Activated CD8-positive, alpha-beta memory T cell treated with anti-CD3 and anti-CD28 coated beads, Interleukin-2, amount 10 ng/mL, durations not matched to agents 7 days and 5 days (primary cell): ENCODE data around the gene NPR1. TPM values are rescaled to one million over a fixed set of nuclear protein-coding genes. Genes with fewer than 3 reads are reported as not detected.
A peak's percentile ranks its signal among the peaks of the same experiment; 100 is the strongest.
"Not testable (repeated sequence)": the region's sequence is repeated elsewhere in the genome, so short reads cannot be mapped to it uniquely, and the experiment has no call there.

Experiments
- ATAC-seq: fragments of 150-1000 bp; cut with Tn5 transposase; one replicate; pipeline ENCODE4 v1.10.0; 2021; ENCODE audit warnings: moderate library complexity
- CTCF ChIA-PET: fragments of 350-600 bp; sonication (Branson Sonifier 250); formaldehyde crosslinking; loops from one replicate; lab custom pipeline; 2021; ENCODE audit warnings: antibody characterized with exemption; lab: Charles Lee
- DNase-seq: peaks from one replicate; pipeline ENCODE4 v3.0.0-alpha.2; 2020
- H3K27ac Mint-ChIP-seq: one replicate; pipeline ENCODE4 v1.8.0; 2021; ENCODE audit warnings: mild to moderate bottlenecking, mixed read lengths
- H3K27me3 Mint-ChIP-seq: one replicate; pipeline ENCODE4 v1.8.0; 2021; ENCODE audit warnings: mixed read lengths
- H3K36me3 Mint-ChIP-seq: one replicate; pipeline ENCODE4 v1.8.0; 2021; ENCODE audit warnings: mild to moderate bottlenecking, mixed read lengths
- H3K4me1 Mint-ChIP-seq: one replicate; pipeline ENCODE4 v1.8.0; 2021; ENCODE audit warnings: mixed read lengths
- H3K4me3 Mint-ChIP-seq: one replicate; pipeline ENCODE4 v1.8.0; 2021; ENCODE audit warnings: mild to moderate bottlenecking, moderate library complexity, mixed read lengths
- H3K9me3 Mint-ChIP-seq: one replicate; pipeline ENCODE4 v1.8.0; 2022; ENCODE audit warnings: low read depth, mixed read lengths
- total RNA-seq, 2 experiments: library from RNA; stranded (reverse); gene quantifications; one replicate each; pipeline ENCODE4 v1.2.3, GENCODE V29; 2021

Gene NPR1
- total RNA-seq, 2 experiments from 2014 or later, result 0.05 TPM; not detected in 1

- ATAC-seq, H3K27ac Mint-ChIP-seq, DNase-seq, H3K4me3 Mint-ChIP-seq, CTCF ChIA-PET, H3K27me3 Mint-ChIP-seq, H3K9me3 Mint-ChIP-seq: not testable (repeated sequence)
- peaks cover 31% of the 10 kb centered on the region for H3K4me1 Mint-ChIP-seq
- H3K36me3 Mint-ChIP-seq, result peaks cover 68% of the 10 kb centered on the region
Observed at GRCh38 chr1:153640213-153640612, 38.3 kb upstream of the NPR1 start.

DNA sequence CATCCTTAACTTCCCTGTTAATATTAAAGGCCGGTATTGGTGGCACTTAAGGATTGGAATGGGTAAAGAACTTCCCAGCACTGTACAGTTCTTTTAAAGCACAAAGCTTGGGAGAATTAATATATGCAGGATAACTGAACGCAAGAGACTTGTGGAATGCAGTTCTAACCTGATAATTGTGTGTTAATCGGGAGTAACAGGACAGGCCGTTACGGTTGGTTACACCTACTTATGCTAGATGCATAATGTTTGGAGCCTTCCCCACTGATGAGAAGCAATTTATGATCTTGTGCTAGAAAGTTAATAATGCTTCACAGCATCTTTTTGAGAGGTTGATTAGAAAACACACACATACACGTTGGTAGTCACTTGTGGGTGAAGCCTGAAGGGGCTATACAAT, 37.6 kb upstream of the NPR1 start:
- CTCF ChIA-PET, result no interaction called here
- H3K27me3 Mint-ChIP-seq, result no peaks in the 10 kb centered on the region
- peaks cover 32% of the 10 kb centered on the region for H3K4me1 Mint-ChIP-seq
- no peak overlapping the region for H3K27ac Mint-ChIP-seq
- ATAC-seq (no peak), DNase-seq (no peak)
- H3K36me3 Mint-ChIP-seq, result peaks cover 73% of the 10 kb centered on the region
- H3K4me3 Mint-ChIP-seq, result no peak overlapping the region
- no peaks in the 10 kb centered on the region for H3K9me3 Mint-ChIP-seq

DNA sequence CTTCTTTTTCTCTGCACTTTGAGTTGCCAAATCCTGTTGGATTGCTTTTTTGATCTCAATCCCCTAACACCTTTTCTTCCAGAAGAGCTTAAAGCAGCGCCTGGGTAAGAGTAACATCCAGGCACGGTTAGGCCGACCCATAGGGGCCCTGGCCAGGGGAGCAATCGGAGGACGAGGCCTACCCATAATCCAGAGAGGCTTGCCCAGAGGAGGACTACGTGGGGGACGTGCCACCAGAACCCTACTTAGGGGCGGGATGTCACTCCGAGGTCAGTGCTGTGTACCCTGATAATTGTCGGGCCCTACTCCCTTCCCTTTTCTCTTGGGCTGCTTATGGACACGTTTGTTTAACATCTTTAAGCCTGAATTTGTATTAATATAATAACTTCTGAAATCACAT, 36.3 kb upstream of the NPR1 start:
- no peak for ATAC-seq
- DNase-seq, result no peak
- no peak overlapping the region for H3K27ac Mint-ChIP-seq
- H3K4me3 Mint-ChIP-seq, result no peak overlapping the region
- H3K9me3 Mint-ChIP-seq, result no peaks in the 10 kb centered on the region
- CTCF ChIA-PET, result interaction anchor here (1.4 kb wide), 1 partner anchor 8 kb away, joined by 5 read pairs; the partner anchor contains the start of gene CHTOP
- H3K27me3 Mint-ChIP-seq, result no peaks in the 10 kb centered on the region
- H3K4me1 Mint-ChIP-seq, result peaks cover 31% of the 10 kb centered on the region
- H3K36me3 Mint-ChIP-seq, result peaks cover 70% of the 10 kb centered on the region

GRCh38 chr1:153643100-153643499, 35.4 kb upstream of the NPR1 start:
- peaks cover 69% of the 10 kb centered on the region for H3K36me3 Mint-ChIP-seq
- no peaks in the 10 kb centered on the region for H3K9me3 Mint-ChIP-seq
- no peak overlapping the region for H3K4me3 Mint-ChIP-seq
- H3K4me1 Mint-ChIP-seq, result peaks cover 29% of the 10 kb centered on the region
- CTCF ChIA-PET, result interaction anchor here (0.9 to 1.6 kb wide), 4 partner anchors 9 to 37 kb away, joined by 3 to 6 read pairs (median 4); partner anchors contain the start of gene CHTOP
- H3K27ac Mint-ChIP-seq, result no peak overlapping the region
- DNase-seq (no peak), ATAC-seq (no peak)
- no peaks in the 10 kb centered on the region for H3K27me3 Mint-ChIP-seq

- Mint-ChIP-seq H3K9me3 (no peaks in the 10 kb centered on the region), H3K27me3 (no peaks in the 10 kb centered on the region), H3K4me1 (peaks cover 29% of the 10 kb centered on the region), H3K4me3 (no peak overlapping the region), H3K36me3 (peaks cover 64% of the 10 kb centered on the region), H3K27ac (no peak overlapping the region)
- DNase-seq (no peak), ATAC-seq (no peak)
- CTCF ChIA-PET, result interaction anchor here (1.0 to 1.6 kb wide), 3 partner anchors 9 to 36 kb away, joined by 3 to 6 read pairs (median 5); partner anchors contain the start of gene CHTOP
Observed at GRCh38 chr1:153643816-153644215, 34.7 kb upstream of the NPR1 start.

GRCh38 chr1:153646672-153647345, 31.7 kb upstream of the NPR1 start:
- Mint-ChIP-seq H3K27me3 (no peaks in the 10 kb centered on the region), H3K36me3 (peaks cover 46% of the 10 kb centered on the region), H3K4me1 (peaks cover 33% of the 10 kb centered on the region), H3K4me3 (no peak overlapping the region), H3K27ac (peak overlapping the region; percentile 63), H3K9me3 (no peaks in the 10 kb centered on the region)
- DNase-seq (no peak), ATAC-seq (no peak)
- CTCF ChIA-PET, result interaction anchor here (0.9 to 1.7 kb wide), 2 partner anchors 10 to 113 kb away, joined by 3 to 5 read pairs; no protein-coding TSS in a partner anchor

DNA sequence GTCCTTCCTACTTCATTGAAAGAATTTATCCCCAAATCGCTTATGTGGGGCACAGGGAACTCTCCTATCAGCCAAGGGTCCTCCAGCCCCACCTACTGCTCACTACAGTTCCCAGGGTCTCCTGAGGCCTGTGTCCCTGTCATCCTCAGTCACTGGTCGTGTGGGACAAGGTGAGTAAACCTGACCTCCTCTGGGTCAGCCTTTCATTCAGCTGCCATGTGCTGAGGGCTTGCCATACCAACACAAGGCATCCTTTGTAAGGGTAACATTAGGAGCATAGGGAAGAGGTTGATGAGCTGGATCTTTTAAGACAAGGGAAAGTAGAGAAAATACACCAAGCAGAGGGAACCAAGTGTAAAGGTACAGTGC, 31.2 kb upstream of the NPR1 start:
- Mint-ChIP-seq H3K4me1 (peaks cover 30% of the 10 kb centered on the region), H3K9me3 (no peaks in the 10 kb centered on the region), H3K27me3 (no peaks in the 10 kb centered on the region), H3K36me3 (peaks cover 43% of the 10 kb centered on the region), H3K4me3 (no peak overlapping the region), H3K27ac (no peak overlapping the region)
- DNase-seq (no peak), ATAC-seq (no peak)
- CTCF ChIA-PET, result interaction anchor here (0.9 to 1.7 kb wide), 2 partner anchors 10 to 114 kb away, joined by 3 to 5 read pairs; no protein-coding TSS in a partner anchor

DNA sequence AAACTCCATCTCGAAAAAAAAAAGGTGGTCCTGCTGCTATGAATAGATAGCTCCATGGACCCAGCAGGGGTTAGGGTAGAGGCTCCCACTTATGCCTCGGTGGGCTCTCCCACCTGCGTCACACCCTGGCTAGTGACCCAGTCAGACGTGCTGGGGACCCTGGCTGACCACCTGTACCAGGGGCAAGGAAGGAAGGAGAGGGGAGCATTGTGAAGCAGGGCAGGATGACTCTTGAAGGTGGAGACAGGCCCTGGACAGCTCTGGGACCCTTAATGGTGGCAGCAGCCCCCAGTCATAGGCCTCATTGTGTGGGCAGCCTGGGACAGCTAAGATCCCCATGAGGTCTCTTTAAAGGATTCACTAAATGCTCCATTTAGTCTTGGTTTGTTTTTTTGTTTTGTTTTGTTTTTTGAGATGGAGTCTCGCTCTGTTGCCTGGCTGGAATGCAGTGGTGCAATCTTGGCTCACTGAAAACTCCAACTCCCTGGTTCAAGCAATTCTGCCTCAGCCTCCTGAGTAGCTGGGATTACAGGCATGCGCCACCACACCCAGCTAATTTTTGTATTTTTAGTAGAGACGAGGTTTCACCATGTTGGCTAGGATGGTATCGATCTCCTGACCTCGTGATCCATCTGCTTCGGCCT, 30.4 kb upstream of the NPR1 start:
- CTCF ChIA-PET, result no interaction called here
- Mint-ChIP-seq H3K27ac (no peak overlapping the region), H3K9me3 (no peaks in the 10 kb centered on the region), H3K4me3 (no peak overlapping the region), H3K4me1 (peaks cover 28% of the 10 kb centered on the region), H3K36me3 (peaks cover 36% of the 10 kb centered on the region), H3K27me3 (no peaks in the 10 kb centered on the region)
- DNase-seq (no peak), ATAC-seq (no peak)

DNA sequence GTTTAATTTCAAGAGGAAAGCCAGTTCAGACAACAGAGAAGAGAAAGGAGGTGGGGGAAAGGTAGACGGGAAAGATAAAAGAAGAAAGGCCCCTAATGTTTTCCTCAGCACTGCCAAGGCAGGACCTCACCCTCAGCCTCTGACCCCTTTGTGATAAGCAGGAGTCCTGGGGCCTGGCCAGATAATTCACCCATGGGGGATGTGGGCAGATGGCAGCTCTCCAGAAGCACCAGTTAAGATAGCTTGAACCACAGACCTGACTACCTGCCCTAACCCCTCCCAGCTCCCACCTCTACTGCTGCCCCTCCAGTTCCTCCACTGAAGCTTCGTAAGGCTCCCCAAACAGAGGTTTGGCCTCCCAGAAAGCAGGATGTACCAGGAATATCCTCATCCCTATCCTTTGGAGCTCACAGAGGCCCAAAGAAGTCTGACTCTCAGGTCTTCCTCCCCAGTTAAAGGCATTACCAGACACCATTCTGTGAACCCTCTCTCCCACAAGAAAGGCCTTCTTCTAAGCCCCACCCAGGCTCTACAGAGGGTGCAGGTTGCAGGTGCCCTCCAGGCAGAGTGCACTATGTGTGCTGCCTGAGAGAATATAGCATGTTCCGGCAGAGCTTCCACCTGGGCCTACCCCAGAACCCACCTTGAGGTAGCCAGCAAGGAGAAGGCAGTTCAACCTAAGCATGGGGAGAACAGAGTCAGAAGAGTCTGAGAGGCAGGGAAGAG, 29.2 kb upstream of the NPR1 start:
- no peak for DNase-seq
- CTCF ChIA-PET, result interaction anchor here (0.6 kb wide), 1 partner anchor 21 kb away, joined by 3 read pairs; the partner anchor contains the start of gene S100A1
- ATAC-seq, result peak; percentile 24
- Mint-ChIP-seq H3K27me3 (no peaks in the 10 kb centered on the region), H3K27ac (peak overlapping the region; percentile 9), H3K36me3 (peaks cover 26% of the 10 kb centered on the region), H3K4me1 (peaks cover 22% of the 10 kb centered on the region), H3K9me3 (no peaks in the 10 kb centered on the region), H3K4me3 (no peak overlapping the region)

DNA sequence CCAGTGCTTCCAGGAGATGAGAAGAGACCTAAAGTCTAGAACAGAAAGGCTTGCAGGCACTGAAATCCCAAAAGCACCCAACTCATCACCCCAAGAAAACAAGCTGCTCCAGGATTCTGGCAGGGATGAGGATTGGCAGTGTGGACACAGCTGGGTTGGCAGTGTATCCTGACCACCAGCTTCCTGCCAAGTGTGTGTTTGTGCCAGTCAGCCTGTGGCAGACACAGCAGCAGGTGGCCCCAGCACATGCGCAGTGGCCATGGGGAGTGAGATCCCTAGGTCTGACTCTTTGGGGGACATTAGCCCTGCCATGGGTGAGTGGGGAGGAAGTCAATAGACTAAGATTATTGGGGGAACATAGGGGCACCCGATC, 28.6 kb upstream of the NPR1 start:
- peaks cover 22% of the 10 kb centered on the region for H3K4me1 Mint-ChIP-seq
- ATAC-seq (no peak), DNase-seq (no peak)
- no peaks in the 10 kb centered on the region for H3K9me3 Mint-ChIP-seq
- no peak overlapping the region for H3K4me3 Mint-ChIP-seq
- CTCF ChIA-PET, result interaction anchor here (0.6 kb wide), 1 partner anchor 22 kb away, joined by 3 read pairs; the partner anchor contains the start of gene S100A1
- peaks cover 22% of the 10 kb centered on the region for H3K36me3 Mint-ChIP-seq
- H3K27me3 Mint-ChIP-seq, result no peaks in the 10 kb centered on the region
- H3K27ac Mint-ChIP-seq, result peak overlapping the region; percentile 9

DNA sequence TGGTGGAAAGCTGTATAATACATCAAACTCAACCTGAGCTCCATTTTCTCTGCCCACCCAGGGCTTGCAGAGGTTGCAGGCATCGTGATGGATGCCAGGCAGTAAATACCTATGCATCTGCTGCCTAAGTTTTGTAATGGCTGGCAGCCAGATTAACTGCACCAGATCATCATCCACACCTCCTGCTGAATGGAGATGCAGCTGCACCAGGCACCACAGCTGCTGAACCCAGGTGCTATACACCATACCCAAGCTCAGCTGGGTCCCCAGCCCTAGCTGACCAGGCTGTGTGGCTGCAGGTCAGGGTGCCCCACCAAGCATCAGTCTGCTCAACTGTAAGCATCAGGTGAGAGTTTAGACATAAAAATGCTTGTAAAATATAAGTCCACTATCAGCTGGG, 26.7 kb upstream of the NPR1 start:
- DNase-seq (no peak), ATAC-seq (no peak)
- no peak overlapping the region for H3K27ac Mint-ChIP-seq
- no peak overlapping the region for H3K4me3 Mint-ChIP-seq
- H3K9me3 Mint-ChIP-seq, result no peaks in the 10 kb centered on the region
- H3K27me3 Mint-ChIP-seq, result no peaks in the 10 kb centered on the region
- CTCF ChIA-PET, result interaction anchor here (0.7 to 1.0 kb wide), 2 partner anchors 20 to 335 kb away, joined by 3 read pairs; partner anchors contain the start of gene RAB13
- H3K4me1 Mint-ChIP-seq, result peaks cover 8% of the 10 kb centered on the region
- peaks cover 4% of the 10 kb centered on the region for H3K36me3 Mint-ChIP-seq

- CTCF ChIA-PET, result interaction anchor here (0.7 kb wide), 1 partner anchor 19 kb away, joined by 3 read pairs; the partner anchor contains the start of gene CHTOP
- no peak for DNase-seq
- Mint-ChIP-seq H3K9me3 (no peaks in the 10 kb centered on the region), H3K4me3 (no peak overlapping the region), H3K4me1 (peaks cover 9% of the 10 kb centered on the region), H3K36me3 (no peaks in the 10 kb centered on the region), H3K27ac (no peak overlapping the region), H3K27me3 (no peaks in the 10 kb centered on the region)
- no peak for ATAC-seq
Observed at GRCh38 chr1:153652805-153653500, 25.5 kb upstream of the NPR1 start.

- DNase-seq, result no peak
- Mint-ChIP-seq H3K36me3 (peaks cover 2% of the 10 kb centered on the region), H3K4me1 (peaks cover 13% of the 10 kb centered on the region), H3K27ac (no peak overlapping the region), H3K9me3 (no peaks in the 10 kb centered on the region), H3K27me3 (no peaks in the 10 kb centered on the region), H3K4me3 (no peak overlapping the region)
- CTCF ChIA-PET, result interaction anchor here (1.9 kb wide), 1 partner anchor 12 kb away, joined by 6 read pairs; no protein-coding TSS in a partner anchor
- no peak for ATAC-seq
Observed at GRCh38 chr1:153655333-153655732, 23.2 kb upstream of the NPR1 start.
